NCI-H2171 treated with DMSO at 0.1 percent for 48 hours (cell line): Measurements from ENCODE around the gene FUT7.

ENCODE experiments used
- DNase-seq: peaks from one replicate; lab custom pipeline; 2025; lab: John Stamatoyannopoulos, UW

The FUT7 gene, protein sequence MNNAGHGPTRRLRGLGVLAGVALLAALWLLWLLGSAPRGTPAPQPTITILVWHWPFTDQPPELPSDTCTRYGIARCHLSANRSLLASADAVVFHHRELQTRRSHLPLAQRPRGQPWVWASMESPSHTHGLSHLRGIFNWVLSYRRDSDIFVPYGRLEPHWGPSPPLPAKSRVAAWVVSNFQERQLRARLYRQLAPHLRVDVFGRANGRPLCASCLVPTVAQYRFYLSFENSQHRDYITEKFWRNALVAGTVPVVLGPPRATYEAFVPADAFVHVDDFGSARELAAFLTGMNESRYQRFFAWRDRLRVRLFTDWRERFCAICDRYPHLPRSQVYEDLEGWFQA

DNA sequence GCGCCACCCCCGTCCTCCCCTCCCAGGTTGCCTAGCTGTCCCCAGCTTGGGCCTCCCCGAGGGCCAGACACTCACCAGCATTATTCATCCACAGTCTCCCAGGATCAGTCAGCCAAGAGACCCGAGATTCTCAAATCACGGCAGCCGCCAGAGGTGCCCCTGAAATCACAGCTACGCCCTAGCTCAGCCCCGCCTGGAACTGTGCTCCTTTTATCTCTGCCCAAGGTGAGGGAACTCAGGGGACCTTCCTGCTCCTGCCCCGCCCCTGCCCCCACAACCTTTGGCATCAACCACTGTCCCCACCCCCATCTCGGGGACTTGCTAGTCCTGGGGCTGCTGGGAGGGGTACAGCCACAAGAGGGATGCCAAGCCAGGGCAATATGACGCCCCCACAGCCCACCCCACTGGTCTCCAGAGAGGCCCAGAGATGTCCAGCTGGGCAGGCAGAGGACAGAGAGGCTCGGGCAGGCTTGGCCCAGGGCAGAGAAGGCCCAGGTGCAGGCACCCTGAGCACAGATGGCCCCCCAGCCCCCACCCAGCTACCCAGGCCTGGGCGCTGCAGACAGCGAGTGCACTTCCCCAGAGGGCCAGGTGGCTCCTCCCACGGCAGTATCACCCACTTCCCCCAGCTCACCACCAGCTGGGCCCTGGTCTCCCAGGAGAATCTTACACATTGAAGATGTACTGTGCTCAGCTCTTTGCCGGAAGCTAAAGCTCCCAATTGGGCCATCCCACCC is at the start of gene FUT7:
FUT7 (minus strand) TSS at position 185 of the 737 bp plus-strand sequence; CDS start at position 88, 97 bp downstream.
- peak; percentile 73 for DNase-seq

DNA sequence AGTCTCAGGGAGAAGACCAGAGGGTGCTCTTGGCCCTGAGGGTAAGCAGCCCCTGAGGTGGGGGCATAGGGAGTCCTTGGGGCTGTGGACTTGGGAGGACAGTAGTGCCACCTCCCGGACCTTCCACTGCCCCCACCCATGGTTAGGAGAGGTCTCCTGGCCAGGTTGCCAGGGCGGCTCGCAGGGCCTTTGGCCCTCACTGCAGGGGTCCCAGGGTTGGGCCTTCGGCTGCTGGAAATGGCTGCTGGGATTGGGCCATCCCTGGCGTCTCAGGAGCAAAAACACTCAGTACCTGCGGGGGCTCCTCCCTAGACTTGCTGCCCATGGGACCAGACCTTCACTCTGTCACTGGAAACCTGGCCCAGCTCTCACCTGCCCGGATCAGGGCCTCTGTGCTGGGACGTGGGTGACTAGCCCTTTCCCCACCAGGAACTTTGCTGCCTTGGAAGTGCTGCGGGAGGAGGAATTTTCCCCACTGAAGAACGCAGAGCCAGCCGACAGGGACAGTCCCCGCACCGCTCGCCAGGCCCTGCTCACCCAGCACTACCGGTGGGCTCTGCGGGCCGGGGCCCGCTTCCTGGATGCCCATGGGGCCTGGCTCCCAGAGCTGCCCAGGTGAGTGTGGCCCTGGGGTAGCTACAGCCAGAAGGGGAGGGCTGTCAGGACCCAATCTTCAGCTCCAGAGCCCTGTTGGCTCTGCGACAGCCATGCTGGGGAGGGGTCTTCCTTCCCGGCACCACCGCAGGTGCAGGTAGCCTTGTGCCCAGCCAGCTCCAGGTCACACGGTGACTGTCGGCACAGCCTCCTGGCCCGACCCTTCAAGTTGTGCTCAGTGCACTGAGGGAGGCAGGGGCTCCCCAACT is 48.6 kb upstream of the FUT7 start:
- no peak for DNase-seq

GRCh38 chr9:137079401-137079787 is 47.5 kb upstream of the FUT7 start:
- DNase-seq = no peak

DNA sequence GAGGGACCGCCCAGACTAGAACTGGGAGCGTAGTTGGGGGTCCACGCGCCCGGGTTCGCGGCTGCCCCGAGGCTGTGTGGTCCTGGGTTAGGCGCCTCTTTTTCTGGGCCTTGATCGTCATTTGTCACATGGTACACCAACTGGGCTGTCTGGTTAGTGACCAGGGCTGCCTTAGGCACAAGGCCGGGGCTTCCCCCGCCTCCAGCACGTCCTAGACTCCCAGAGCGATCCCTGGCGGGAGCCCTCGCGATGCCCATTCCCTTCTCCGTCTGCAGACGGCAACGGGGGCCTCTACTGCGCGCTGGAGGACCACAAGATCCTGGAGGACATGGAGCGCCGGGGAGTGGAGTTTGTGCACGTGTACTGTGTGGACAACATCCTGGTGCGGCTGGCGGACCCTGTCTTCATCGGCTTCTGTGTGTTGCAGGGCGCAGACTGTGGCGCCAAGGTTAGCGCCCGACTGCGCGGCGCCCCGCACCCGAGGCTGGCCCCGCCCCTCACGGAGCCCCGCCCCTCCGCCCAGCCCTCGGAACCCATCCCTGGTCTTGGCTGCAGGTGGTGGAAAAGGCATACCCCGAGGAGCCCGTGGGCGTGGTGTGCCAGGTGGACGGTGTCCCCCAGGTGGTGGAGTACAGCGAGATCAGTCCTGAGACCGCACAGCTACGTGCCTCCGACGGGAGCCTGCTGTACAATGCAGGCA is 47.0 kb upstream of the FUT7 start:
- no peak for DNase-seq

- DNase-seq = no peak
These were observed 46.1 kb upstream of the FUT7 start for GRCh38 chr9:137077758-137078693.

DNA sequence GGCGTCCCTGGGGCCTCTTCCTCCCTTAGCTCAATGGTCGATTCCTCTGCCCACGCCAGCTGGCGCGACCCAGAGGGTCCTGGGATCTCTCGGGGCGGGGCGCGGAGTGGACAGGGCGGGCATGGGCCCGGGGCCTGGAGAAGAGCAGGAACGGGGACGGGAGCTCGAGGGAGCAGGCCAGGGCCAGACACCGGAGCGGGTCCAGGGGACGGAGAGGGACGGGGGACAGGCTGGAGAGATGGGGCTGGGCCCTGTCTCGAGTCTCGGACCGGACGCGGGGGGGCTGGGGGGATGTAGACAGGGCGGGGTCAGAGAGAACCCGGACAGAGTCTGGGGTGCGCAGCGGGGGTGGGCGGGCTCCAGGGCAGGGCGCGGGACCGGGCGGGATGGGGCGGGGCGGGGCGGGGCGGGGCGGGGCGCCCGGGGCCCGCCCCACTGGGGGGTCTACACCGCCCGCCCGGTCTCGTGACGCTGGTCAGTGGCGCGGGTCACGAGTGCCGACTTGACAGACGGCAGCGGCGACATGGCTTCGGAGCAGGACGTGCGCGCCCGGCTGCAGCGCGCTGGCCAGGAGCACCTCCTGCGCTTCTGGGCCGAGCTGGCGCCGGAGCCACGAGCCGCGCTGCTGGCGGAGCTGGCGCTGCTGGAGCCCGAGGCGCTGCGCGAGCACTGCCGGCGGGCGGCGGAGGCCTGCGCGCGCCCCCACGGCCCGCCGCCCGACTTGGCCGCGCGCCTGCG is 45.3 kb upstream of the FUT7 start, which contains the start of gene UAP1L1:
UAP1L1 (plus strand) TSS at position 508 of the 738 bp plus-strand sequence; CDS start at position 524, 16 bp downstream.
- peak; percentile 19 for DNase-seq

DNA sequence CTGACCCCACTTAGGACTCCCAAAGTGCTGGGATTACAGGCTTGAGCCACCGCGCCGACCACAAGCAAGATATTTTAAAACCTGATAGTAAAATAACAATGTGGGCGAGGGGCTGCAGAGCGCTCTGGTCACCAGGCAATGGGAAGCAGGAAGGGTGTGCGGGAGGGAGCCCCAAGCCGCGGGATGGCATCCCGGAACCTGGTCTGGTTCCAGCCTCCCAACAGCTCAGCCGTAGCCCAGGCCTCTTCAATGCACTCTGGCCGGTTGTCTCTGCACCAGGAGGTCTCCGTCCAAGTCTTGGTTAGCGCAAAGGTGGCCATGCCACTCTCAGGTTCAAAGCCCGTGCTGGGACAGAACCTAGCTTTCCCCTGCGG is 44.7 kb upstream of the FUT7 start:
- no peak for DNase-seq

DNA sequence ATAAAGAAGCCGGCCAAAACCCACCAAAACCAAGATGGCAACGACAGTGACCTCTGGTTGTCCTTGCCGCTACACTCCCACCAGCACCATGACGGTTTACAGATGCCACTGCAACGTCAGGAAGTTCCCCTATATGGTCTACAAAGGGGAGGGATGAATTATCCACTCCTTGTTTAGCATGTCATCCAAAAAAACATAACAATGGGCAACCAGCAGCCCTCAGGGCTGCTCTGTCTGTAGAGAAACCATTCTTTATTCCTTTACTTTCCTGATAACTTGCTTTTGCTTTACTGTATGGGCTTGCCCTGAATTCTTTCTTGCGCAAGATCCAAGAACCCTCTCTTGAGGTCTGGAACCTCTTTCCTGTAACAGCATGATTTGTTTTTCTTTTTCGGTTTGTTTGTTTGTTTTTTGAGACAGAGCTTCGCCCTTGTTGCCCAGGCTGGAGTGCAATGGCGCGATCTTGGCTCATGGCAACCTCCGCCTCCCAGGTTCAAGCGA is 43.4 kb upstream of the FUT7 start:
- no peak for DNase-seq

- DNase-seq = no peak
These were observed 42.9 kb upstream of the FUT7 start for GRCh38 chr9:137074657-137075274.

GRCh38 chr9:137073992-137074399 is 42.1 kb upstream of the FUT7 start:
- DNase-seq = no peak

- DNase-seq = no peak
These were observed 39.4 kb upstream of the FUT7 start for GRCh38 chr9:137071282-137071681.

DNA sequence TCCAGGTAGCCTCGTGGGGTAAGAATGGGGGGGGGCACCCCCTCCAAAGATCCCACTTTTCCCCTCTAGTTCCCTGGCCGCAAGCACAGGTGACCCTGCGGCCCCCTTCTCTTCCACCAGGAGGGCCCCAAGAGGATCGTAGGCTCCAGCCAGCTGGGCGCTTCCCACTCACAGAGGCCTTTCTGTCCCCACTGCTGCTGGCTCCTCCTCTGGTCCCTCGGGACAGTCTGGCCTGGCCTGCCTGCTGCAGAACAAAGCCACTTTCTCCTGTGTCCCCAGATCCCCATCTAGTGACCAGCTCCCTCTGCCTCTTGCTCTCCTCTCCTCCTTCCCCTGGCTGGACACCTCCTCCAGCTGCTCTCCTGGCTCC is 39.0 kb upstream of the FUT7 start:
- DNase-seq = peak; percentile 78

DNA sequence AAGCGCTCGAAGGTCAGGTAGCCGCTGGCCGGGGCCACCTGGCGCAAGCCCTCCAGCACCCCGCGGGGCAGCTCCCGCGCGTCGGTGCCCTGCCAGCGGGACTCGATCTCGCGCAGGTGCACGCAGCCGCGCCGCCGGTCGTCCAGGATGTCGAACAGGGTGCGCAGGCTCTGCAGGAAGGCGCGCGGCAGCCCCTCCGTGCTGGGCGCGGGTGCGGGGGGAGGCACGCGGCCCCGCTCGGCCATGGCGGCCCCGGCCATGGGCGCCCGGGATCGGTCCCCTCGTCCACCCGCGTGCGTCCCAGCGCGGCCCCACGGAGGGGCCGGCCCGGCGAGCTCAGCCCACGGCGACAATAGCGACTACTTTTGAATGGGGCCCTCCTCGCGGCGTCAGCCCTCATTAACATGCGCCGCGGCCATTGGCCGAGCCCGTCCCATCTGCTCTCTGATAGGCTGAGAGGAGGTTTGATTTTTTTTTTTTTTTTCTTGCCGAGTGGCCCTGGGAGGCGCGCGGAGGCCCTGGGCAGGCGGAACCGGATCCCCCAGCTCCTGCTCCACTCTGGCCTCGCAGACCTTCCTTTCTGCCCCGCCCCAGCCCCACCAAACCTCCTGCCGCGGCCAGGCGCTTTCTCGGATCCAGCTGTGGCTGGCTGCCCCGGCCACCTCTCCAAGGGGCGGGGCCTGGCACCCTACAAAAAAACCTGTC is 38.5 kb upstream of the FUT7 start, which contains the start of gene SAPCD2:
SAPCD2 (minus strand) TSS at position 357 of the 705 bp plus-strand sequence; CDS start at position 260, 97 bp downstream.
- DNase-seq = peak; percentile 95

DNA sequence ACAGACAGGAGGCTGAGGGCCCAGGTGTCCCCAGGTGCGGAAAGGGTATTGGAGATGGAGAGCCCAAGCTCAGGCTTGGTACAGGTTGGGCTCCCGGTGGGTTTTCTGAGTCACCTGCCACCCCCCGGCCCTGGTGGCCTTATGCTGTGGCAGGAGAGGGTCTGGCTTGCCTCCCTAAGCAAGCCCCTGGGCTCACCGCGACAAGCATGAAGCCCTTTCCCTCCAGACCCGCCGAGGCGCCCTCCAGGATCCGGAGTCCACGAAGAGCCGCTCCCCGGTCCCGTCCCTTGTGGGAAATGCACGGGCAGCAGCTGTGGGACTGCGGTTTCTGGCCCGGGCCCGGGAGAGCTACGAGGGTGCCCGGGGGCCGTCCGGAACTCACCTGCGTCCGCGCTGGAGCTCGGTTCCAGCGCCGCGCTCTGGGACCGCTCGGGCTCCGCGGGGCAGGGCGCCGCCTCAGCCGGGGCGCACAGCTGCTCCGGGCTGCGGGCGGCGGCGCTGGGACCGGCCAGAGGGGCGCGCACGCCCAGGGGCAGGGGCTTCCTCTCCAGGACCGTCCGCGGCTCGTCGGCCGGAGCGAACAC is 37.7 kb upstream of the FUT7 start:
- no peak for DNase-seq

- DNase-seq = peak; percentile 21
These were observed 36.9 kb upstream of the FUT7 start for GRCh38 chr9:137068539-137069507.

DNA sequence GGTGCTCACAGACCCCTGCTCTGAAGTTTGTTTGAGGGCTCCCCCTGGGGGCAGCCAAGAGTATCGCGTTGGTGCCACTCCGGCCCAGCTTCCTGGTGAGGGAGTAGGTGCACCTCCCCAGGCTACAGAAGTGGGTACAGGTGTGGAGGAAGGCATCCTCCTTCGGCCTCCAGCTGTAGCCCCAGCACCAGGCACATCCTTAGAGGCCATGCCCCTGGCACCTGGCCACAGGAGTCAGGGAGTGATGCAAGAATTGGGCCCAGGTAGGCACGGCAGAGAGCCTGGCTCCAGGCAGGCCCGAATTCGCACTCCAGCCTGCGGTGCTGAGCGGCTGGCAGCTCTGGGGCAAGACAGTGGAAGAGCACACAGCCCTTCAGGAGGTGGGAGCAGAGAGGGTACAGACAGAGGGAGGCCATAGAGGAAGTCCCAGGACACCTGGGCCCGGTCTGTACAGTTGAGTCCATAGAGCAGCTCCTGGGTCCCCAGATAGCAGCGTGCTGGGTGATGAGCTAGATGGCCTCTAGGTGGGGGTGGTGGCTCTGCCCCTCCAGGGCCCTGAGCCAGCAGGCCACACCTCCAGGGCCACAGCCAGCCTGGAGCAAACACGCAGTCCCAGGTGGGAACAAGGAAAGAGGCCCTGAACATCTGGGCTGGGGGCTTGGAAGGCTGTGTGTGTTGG is 36.1 kb upstream of the FUT7 start:
- peak; percentile 88 for DNase-seq
